A172 (cell line): ENCODE measurements around the gene NR2F1-AS1. TPM values are rescaled to one million over a fixed set of nuclear protein-coding genes. Genes with fewer than 3 reads are reported as not detected.
"Not testable (repeated sequence)": the region's sequence is repeated elsewhere in the genome, so short reads cannot be mapped to it uniquely, and the experiment has no call there.

ENCODE experiments used
- DNase-seq: peaks from one replicate; pipeline ENCODE4 v3.0.0-alpha.2; 2015; ENCODE audit warnings: low spot score
- total RNA-seq: library from RNA; depleted of rRNA; stranded (reverse); fragments of >200 nt; shearing (Covaris generic); gene quantifications from 2 replicates; pipeline ENCODE4 v1.2.3, GENCODE V29; 2014

NR2F1-AS1 gene
- total RNA-seq, 1 experiment from 2014 or later = 24.4 TPM

DNA sequence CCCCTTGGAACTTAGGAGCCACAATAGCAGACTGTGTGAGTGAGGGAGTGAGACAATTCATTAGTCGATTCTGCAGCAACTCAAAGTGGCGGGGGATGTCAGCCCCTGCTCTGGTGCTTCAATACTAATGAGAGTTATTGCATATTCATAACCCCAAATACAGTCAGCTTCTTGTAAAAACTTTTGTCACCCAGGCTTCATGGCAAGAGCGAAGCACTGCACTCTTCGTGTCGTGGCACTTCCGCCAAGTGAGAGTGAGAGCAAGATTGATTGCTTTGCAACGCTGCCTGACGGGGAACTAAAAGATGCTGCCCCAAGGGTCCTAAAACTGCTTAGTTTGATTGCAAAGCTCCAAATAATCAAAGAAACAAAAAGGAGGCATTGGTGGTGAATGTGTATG is 150.9 kb downstream of the NR2F1-AS1 start:
- DNase-seq = no peak

DNA sequence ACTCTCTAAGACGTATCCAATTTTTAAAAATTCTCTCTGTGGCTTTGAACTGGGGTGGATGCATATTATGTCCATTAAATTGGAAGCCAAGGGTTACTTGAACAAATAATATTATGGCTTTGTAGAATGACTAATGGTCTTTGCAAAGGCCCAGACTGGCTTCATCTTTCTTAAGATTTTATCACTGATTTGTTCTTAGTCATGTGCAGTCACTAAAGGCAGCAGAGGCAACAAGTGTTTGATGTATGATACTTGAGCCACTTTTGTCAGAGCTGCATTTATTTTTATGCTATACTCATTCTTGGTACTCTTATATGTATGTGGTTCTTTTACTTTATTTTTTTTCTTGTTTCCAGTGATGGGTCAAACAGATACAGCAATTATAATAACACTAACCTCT is 152.2 kb downstream of the NR2F1-AS1 start:
- peak; percentile 21 for DNase-seq

GRCh38 chr5:93427316-93427715 is 153.7 kb downstream of the NR2F1-AS1 start:
- no peak for DNase-seq

- no peak for DNase-seq
Observed at GRCh38 chr5:93425096-93425495, 155.9 kb downstream of the NR2F1-AS1 start.

DNA sequence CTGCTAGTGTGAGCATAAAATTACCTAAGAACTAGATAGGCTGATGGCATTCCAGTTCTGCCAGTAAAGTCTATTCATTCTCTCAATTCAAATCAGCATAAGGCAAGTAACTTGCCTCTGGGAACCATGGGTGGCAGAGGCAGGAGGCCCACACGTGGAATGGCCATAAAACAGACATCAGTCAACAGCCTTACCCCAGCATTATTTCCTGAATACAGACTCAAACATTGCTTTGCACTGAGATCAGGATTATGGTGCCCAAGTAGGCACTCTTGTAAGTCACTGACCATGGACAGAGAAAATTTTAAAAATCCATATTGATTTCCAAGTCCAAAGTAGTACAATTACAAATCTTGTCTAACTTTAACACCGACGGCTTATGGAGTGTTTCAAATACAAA is 157.7 kb downstream of the NR2F1-AS1 start:
- DNase-seq = no peak

GRCh38 chr5:93422652-93423280 is 158.3 kb downstream of the NR2F1-AS1 start:
- no peak for DNase-seq

- DNase-seq = no peak
Observed at GRCh38 chr5:93421987-93422401, 159.0 kb downstream of the NR2F1-AS1 start.

DNA sequence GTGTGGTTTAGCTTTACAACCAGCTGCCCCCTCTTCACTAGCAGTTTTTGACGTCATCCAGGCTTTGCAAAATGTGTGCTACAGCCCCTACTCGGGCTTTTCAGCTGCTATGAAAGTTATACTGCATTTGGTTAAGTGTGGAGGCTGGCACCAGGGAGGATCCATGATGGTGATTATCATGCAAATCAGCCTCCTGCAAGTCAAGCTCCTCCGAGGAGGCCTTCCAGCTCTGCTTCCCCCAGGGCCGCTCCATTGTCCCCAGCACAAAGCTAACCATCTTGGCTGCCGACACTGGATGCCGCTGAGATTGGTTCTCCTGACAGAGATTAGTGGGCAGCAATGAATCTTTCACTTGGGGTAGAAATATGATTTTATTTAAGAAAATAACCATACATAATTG is 159.6 kb downstream of the NR2F1-AS1 start:
- DNase-seq = no peak

DNA sequence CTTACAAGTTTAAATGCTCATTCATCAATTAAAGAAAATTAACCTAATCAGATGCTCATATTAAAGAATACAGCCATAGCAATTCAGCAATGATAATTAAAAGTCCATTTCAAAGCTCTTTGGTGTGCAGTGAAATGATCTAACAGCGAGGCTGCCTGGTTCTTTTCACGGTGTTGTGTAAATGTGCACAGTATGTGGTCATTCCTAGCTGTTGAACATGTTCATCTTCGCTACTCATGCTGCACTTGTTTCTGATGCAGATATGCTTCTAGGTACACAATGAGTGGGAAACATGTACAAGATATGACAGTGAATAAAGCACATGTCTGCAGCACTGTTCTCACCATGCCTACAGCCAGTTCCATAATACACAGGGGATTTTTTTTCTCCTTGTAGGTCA is 163.5 kb downstream of the NR2F1-AS1 start:
- no peak for DNase-seq

DNA sequence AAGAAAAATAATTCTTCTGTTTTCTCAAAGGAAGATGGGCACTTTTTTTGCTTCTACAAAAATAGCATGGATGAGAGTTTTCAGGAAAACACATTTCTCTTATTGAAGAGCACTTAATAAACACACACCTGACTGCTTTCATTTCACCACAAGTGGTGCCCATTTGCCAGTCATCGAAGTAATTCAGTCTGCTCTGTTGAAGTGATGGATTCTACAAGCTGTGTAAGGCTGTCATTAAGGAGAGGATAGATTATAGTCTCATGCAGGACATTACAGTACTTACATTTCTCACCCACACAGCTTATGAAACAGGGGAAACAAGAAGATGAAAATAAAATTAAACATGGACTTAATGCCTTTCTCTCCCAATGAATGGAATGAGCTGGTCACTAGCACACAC is 165.2 kb downstream of the NR2F1-AS1 start:
- no peak for DNase-seq

DNA sequence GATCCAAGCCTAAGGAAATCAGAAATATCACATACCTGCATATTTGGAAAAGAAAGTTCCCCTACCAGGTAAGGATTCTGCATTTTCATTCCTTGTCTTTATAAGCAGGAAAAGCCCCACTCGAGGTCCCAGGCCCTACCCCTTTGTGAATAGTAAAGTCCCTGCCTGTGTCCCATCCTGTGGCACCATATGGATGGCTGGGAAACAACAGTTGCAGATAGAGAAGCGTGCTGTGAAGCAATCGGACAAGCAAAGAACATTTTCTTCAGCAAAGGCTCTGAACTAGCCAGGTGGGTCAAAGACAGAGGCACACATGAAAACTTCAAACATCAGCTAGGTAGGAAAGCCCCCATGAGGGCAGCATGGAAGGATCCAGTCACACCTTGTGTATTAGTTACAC is 169.3 kb downstream of the NR2F1-AS1 start:
- no peak for DNase-seq

DNA sequence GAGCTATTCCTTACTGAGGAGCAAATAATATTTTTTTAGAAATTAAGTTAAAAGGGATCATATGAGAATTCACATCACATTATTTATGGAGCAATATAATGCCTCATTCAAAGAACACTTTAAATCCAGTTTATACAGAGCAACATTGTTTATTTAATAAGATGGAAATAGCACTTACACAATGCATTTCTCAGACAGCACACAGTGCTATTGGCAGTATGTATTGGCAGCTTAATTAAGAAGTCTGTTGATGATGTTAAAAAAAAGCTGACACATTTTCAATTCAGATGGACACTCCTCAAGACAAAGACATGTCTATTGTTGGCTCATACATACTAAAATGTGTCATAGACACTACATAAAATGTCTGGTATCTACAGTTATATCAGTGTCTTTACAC is 171.3 kb downstream of the NR2F1-AS1 start:
- no peak for DNase-seq

GRCh38 chr5:93407454-93407853 is 173.6 kb downstream of the NR2F1-AS1 start:
- no peak for DNase-seq

DNA sequence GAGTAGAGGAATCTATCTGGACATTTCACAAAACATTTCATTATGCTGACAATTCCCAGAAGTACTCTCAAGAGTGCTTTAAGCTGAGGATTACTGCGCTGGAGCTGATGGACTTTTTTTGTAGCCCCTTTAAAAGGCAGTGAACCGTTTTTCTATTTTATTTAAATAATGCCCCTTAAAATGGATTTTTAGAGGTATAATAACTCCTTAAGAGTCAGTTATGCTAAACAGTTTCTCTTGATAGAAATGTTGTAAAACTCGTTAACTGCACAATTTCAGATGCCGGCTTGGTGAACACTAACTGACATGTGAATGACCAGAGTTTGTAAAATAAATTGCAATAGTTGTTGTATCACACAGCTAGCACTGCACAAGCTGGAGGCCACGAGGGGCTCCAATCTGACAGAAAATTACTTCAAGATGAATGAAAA is 174.0 kb downstream of the NR2F1-AS1 start:
- DNase-seq = no peak

DNA sequence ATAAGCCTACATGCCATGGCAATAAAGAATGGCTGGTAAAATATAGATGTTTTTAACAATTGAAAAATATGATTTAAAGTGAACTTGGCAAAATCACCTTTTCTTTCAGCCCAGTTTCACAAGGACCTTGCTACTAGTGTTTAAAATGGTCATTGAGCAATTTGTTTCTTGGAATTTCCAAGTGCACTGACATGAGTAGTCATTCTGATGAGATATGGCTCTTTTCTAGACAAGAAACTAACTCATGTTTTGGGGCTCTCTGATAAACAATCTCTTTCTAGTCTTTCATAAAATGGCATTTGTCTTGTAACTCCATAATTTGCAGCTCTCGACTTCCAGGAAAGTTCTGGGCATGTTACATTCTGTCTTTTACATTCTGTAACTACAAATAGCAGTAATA is 176.8 kb downstream of the NR2F1-AS1 start:
- DNase-seq = no peak

DNA sequence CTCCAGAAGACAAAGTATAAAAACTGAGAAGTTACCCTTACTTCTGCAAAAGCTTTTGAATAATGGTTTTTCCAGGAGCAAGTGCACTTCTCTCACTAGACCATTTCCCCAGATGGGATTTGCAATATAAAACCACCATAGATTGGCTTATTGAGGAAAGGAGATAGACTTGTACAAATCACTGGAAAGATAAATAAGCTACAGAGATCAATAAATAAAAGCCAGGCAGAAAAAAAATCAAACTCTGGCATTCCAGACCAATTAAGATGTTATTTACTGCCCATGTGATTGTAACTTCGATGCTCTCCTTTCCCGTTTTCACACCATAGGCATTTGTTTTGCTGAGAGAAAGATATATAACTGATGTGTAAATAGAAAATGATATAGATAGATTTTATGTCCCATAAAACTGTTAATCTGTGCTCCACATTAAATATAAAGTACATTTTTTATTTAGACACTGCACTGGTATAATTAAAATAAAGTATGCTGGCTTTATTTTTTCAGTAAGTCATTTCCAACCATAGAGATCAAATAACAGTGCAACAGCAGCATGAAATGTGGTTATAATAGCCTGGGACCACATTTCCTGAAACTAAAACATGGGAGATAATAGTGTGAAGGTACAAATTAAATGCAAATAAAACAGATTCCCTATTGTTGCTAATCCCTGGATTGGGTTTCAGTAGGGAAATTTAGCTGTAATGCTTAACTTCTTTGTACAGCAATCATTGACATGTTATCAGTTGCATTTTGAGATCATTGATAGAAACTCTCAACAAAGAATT is 177.7 kb downstream of the NR2F1-AS1 start:
- no peak for DNase-seq

GRCh38 chr5:93402451-93402850 is 178.6 kb downstream of the NR2F1-AS1 start:
- DNase-seq = no peak

GRCh38 chr5:93401634-93402213 is 179.3 kb downstream of the NR2F1-AS1 start:
- no peak for DNase-seq

DNA sequence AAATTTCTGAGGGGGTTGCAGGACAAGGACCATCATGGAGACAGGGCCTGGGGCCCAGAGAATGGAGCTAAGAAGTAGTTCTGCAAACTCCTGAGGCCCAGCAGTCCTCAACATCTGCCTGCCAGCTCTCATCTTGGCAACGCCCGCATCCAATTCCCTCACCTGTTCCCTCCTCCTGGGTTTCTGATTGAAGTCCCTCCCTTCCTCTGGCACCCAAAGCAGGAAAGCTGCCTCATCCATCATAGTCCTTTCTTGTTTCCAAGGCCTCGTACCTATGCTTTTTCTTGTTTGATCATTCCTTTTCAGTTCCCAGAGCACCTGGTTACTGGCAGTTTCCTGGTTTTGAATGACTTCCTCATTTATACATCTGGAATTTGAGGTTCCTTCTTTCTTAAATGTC is 181.3 kb downstream of the NR2F1-AS1 start:
- no peak for DNase-seq

- no peak for DNase-seq
Observed at GRCh38 chr5:93395971-93396379, 185.0 kb downstream of the NR2F1-AS1 start.

- DNase-seq = no peak
Observed at GRCh38 chr5:93395010-93395409, 186.0 kb downstream of the NR2F1-AS1 start.

DNA sequence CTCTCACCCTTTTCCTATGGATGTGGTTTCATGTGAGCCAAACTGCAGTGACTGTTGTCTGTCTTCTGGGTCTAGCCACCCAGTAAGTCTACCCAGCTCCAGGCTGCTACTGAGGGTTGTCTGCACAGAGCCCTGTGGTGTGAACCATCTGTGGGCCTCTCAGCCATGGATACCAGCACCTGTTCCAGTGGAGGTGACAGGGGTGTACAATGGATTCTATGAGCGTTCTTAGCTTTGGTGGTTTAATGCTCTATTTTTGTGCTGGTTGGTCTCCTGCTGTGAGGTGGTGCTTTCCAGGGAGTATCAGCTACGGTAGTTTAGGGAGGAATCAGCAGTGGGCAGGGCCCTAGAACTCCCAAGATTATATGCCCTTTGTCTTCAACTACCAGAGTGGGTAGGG is 186.7 kb downstream of the NR2F1-AS1 start:
- DNase-seq = no peak

- DNase-seq = not testable (repeated sequence)
Observed at GRCh38 chr5:93391169-93391568, 189.8 kb downstream of the NR2F1-AS1 start.
